IMR-90 (cell line): ENCODE results near the gene MAML2.

Source experiments
- BHLHE40 ChIP-seq: fragments of 150-350 bp; IDR thresholded peaks from 2 replicates; pipeline ENCODE4 v1.6.1; 2016; ENCODE audit warnings: mild to moderate bottlenecking, low read depth, low read length
- CEBPB ChIP-seq: IDR thresholded peaks from 2 replicates; pipeline ENCODE4 v1.6.1; 2012; ENCODE audit warnings: low read depth, low read length, improper control_type of control experiment
- CHD1 ChIP-seq: IDR thresholded peaks from 2 replicates; pipeline ENCODE4 v1.6.1; 2012; ENCODE audit warnings: low read depth, low read length, improper control_type of control experiment
- ELK1 ChIP-seq: fragments of 150-350 bp; IDR thresholded peaks from 2 replicates; pipeline ENCODE4 v1.6.1; 2016; ENCODE audit warnings: low read depth, mild to moderate bottlenecking, low read length, moderate library complexity, borderline replicate concordance
- FOS ChIP-seq: fragments of 150-350 bp; IDR thresholded peaks from 2 replicates; pipeline ENCODE4 v1.6.1; 2016; ENCODE audit warnings: low read depth, low read length
- MAFK ChIP-seq: IDR thresholded peaks from 2 replicates; pipeline ENCODE4 v1.6.1; 2012; ENCODE audit warnings: low read depth, low read length, improper control_type of control experiment
- MXI1 ChIP-seq: IDR thresholded peaks from 2 replicates; pipeline ENCODE4 v1.6.1; 2012; ENCODE audit warnings: low read depth, mild to moderate bottlenecking, low read length, moderate library complexity, borderline replicate concordance
- POLR2A ChIP-seq: IDR thresholded peaks from 2 replicates; pipeline ENCODE4 v1.6.1; 2012; ENCODE audit warnings: mild to moderate bottlenecking, low read depth, low read length
- RAD21 ChIP-seq: IDR thresholded peaks from 2 replicates; pipeline ENCODE4 v1.6.1; 2012; ENCODE audit warnings: low read length, improper control_type of control experiment
- RFX5 ChIP-seq: IDR thresholded peaks from 2 replicates; pipeline ENCODE4 v1.8.0; 2012; ENCODE audit warnings: low read depth, mild to moderate bottlenecking, low read length, moderate library complexity
- SMC3 ChIP-seq: fragments of 150-350 bp; IDR thresholded peaks from 2 replicates; pipeline ENCODE4 v1.6.1; 2016; ENCODE audit warnings: low read depth, mild to moderate bottlenecking, antibody characterized with exemption, low read length, moderate library complexity
- USF2 ChIP-seq: fragments of 150-350 bp; IDR thresholded peaks from 2 replicates; pipeline ENCODE4 v1.6.1; 2017; ENCODE audit warnings: mild to moderate bottlenecking, antibody characterized with exemption, low read length, low read depth
- TF ChIP-seq, protein P1 (sequence below): conservative IDR thresholded peaks from 2 replicates; pipeline ENCODE4 v1.5.1; 2012; ENCODE audit warnings: mild to moderate bottlenecking, low read depth, low read length, improper control_type of control experiment

- TF ChIP-seq USF2 (no peak), RAD21 (no peak), ELK1 (no peak), CHD1 (no peak), POLR2A (no peak), RFX5 (no peak), CEBPB (no peak), MAFK (no peak), BHLHE40 (no peak), FOS (no peak), MXI1 (no peak), SMC3 (no peak)
- TF ChIP-seq, protein P1, sequence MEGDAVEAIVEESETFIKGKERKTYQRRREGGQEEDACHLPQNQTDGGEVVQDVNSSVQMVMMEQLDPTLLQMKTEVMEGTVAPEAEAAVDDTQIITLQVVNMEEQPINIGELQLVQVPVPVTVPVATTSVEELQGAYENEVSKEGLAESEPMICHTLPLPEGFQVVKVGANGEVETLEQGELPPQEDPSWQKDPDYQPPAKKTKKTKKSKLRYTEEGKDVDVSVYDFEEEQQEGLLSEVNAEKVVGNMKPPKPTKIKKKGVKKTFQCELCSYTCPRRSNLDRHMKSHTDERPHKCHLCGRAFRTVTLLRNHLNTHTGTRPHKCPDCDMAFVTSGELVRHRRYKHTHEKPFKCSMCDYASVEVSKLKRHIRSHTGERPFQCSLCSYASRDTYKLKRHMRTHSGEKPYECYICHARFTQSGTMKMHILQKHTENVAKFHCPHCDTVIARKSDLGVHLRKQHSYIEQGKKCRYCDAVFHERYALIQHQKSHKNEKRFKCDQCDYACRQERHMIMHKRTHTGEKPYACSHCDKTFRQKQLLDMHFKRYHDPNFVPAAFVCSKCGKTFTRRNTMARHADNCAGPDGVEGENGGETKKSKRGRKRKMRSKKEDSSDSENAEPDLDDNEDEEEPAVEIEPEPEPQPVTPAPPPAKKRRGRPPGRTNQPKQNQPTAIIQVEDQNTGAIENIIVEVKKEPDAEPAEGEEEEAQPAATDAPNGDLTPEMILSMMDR: no peak
Measured at GRCh38 chr11:96309016-96309642, 33.9 kb downstream of the MAML2 start.
